Right atrium auricular region (tissue), 2 donors: ENCODE data around the gene IFT43. TPM values are rescaled to one million over a fixed set of nuclear protein-coding genes. Genes with fewer than 3 reads are reported as not detected.

Experiments used
- DNase-seq: peaks from one replicate; pipeline ENCODE4 v3.0.0-alpha.2; 2019; ENCODE audit warnings: low spot score
- H3K27ac ChIP-seq, 2 donors: fragments of 200-600 bp; sonication (generic); 1 replicate in 1 of 2; 2 replicates in 1 of 2; pipeline ENCODE4 v1.5.1; 2016 to 2019
- H3K27me3 ChIP-seq, 2 donors: fragments of 200-600 bp; sonication (generic); one replicate each; pipeline versions ENCODE4 v1.5.1 to v1.6.0; 2017 to 2019
- H3K36me3 ChIP-seq: fragments of 200-600 bp; sonication (generic); one replicate; pipeline ENCODE4 v1.5.1; 2016
- H3K4me1 ChIP-seq, 2 donors: fragments of 200-600 bp; sonication (generic); one replicate each; pipeline versions ENCODE4 v1.5.1 to v1.6.0; 2017 to 2019
- H3K4me3 ChIP-seq, 2 donors: fragments of 200-600 bp; sonication (generic); 1 replicate in 1 of 2; 2 replicates in 1 of 2; pipeline ENCODE4 v1.5.1; 2017 to 2019; ENCODE audit warnings: mild to moderate bottlenecking in 1 of 2, moderate library complexity in 1 of 2
- H3K9me3 ChIP-seq, 2 donors: fragments of 200-600 bp; sonication (generic); one replicate each; pipeline ENCODE4 v1.5.1; 2019
- CTCF ChIP-seq, 2 donors: fragments of 200-600 bp; sonication (generic); IDR thresholded peaks; one replicate each; pipeline ENCODE4 v1.5.1; 2019; ENCODE audit warnings: antibody characterized with exemption in 2 of 2
- total RNA-seq, 2 donors: library from RNA; depleted of rRNA; stranded (reverse); fragments of >200 nt; gene quantifications; one replicate each; pipeline ENCODE4 v1.1.0, GENCODE V29; 2016

IFT43 gene
- total RNA-seq, 2 donors from 2014 or later = 32.6 to 59.0 TPM

GRCh38 chr14:75976826-75977581 is 8.6 kb upstream of the IFT43 start:
- DNase-seq = no peak
- Histone ChIP-seq H3K4me1 (peaks cover 0 to 46% of the 10 kb centered on the region in 2 donors), H3K27me3 (no peaks in the 10 kb centered on the region), H3K4me3 (no peak overlapping the region), H3K9me3 (no peaks in the 10 kb centered on the region), H3K27ac (no peak overlapping the region), H3K36me3 (no peaks in the 10 kb centered on the region)
- TF ChIP-seq CTCF (IDR thresholded peaks at IDR 0.05) = peak in 1 of 2 donors; percentile 16

GRCh38 chr14:75977582-75977943 is 8.0 kb upstream of the IFT43 start:
- no peak overlapping the region for H3K4me3 ChIP-seq
- H3K9me3 ChIP-seq = no peaks in the 10 kb centered on the region
- H3K36me3 ChIP-seq = no peaks in the 10 kb centered on the region
- no peak for DNase-seq
- H3K4me1 ChIP-seq = peaks cover 0 to 46% of the 10 kb centered on the region in 2 donors
- no peak overlapping the region for H3K27ac ChIP-seq
- no peak for TF ChIP-seq CTCF (IDR thresholded peaks at IDR 0.05)
- H3K27me3 ChIP-seq = no peaks in the 10 kb centered on the region

- no peak for TF ChIP-seq CTCF (IDR thresholded peaks at IDR 0.05)
- peaks cover 0 to 46% of the 10 kb centered on the region in 2 donors for H3K4me1 ChIP-seq
- no peak overlapping the region for H3K27ac ChIP-seq
- H3K36me3 ChIP-seq = no peaks in the 10 kb centered on the region
- H3K27me3 ChIP-seq = no peaks in the 10 kb centered on the region
- no peaks in the 10 kb centered on the region for H3K9me3 ChIP-seq
- no peak overlapping the region for H3K4me3 ChIP-seq
- DNase-seq = no peak
Measured at GRCh38 chr14:75978249-75978731, 7.3 kb upstream of the IFT43 start.

GRCh38 chr14:75979071-75979571 is 6.4 kb upstream of the IFT43 start:
- DNase-seq = no peak
- peaks cover 0 to 46% of the 10 kb centered on the region in 2 donors for H3K4me1 ChIP-seq
- H3K27me3 ChIP-seq = no peaks in the 10 kb centered on the region
- H3K9me3 ChIP-seq = no peaks in the 10 kb centered on the region
- TF ChIP-seq CTCF (IDR thresholded peaks at IDR 0.05) = peak; percentile 60 to 72
- H3K27ac ChIP-seq = peak overlapping the region; percentile 97 to 99
- H3K4me3 ChIP-seq = peak overlapping the region; percentile 69 to 72
- no peaks in the 10 kb centered on the region for H3K36me3 ChIP-seq

- Histone ChIP-seq H3K36me3 (no peaks in the 10 kb centered on the region), H3K9me3 (no peaks in the 10 kb centered on the region), H3K4me1 (peaks cover 0 to 51% of the 10 kb centered on the region in 2 donors), H3K27me3 (no peaks in the 10 kb centered on the region), H3K27ac (peak overlapping the region; percentile 97 to 99), H3K4me3 (peak overlapping the region; percentile 69 to 72)
- peak in 1 of 2 donors; percentile 13 for TF ChIP-seq CTCF (IDR thresholded peaks at IDR 0.05)
- no peak for DNase-seq
Measured at GRCh38 chr14:75979648-75980565, 5.7 kb upstream of the IFT43 start.
